LNCAP (cell line): Measurements from ENCODE around the gene USE1.

Source experiments
- TF ChIP-seq, protein P1 (sequence below): fragments of 450-650 bp; IDR thresholded peaks from 2 replicates; pipeline ENCODE4 v1.5.1; 2017; ENCODE audit warnings: mild to moderate bottlenecking

Gene USE1

DNA sequence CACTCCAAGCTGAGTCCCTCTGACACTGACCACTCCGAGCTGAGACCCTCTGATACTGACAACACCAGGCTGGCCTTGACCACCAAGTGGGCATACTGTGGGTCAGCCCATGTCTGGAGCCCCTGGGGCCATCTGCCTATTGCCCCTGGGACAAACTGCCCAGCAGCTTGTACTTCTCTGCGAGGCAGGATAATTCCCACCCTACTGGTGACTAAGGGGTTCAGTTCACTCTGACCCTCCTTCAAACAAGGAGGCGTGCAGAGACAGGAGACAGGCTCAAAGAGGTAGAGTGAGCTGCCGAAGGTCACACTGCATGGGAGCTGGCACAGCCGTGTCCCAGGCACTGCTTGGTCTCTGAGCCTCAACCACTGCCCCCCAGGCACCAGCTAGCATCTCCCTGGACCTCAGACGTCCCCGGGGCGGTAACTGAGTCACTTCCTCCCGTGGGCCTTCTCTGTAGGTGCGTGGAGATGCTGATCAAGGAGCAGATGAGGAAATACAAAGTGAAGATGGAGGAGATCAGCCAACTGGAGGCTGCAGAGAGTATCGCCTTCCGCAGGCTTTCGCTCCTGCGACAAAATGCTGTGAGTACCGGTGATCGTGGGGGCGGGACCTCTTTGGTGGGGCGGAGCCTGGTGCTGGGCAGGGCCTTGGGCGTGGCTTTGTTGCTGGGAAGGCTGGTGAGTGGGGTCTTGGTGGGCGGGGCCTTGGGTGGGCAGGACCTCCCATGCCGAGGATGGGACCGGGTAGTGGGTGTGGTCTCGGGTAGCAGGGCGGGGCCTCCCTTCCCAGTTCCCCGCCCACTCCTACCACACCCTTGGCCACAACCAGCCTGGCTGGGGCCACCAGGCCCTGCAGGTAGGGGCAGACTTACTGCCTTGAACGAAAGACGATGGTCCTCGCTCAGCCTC is 5.8 kb upstream of the USE1 start:
- TF ChIP-seq, protein P1, sequence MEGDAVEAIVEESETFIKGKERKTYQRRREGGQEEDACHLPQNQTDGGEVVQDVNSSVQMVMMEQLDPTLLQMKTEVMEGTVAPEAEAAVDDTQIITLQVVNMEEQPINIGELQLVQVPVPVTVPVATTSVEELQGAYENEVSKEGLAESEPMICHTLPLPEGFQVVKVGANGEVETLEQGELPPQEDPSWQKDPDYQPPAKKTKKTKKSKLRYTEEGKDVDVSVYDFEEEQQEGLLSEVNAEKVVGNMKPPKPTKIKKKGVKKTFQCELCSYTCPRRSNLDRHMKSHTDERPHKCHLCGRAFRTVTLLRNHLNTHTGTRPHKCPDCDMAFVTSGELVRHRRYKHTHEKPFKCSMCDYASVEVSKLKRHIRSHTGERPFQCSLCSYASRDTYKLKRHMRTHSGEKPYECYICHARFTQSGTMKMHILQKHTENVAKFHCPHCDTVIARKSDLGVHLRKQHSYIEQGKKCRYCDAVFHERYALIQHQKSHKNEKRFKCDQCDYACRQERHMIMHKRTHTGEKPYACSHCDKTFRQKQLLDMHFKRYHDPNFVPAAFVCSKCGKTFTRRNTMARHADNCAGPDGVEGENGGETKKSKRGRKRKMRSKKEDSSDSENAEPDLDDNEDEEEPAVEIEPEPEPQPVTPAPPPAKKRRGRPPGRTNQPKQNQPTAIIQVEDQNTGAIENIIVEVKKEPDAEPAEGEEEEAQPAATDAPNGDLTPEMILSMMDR = no peak

DNA sequence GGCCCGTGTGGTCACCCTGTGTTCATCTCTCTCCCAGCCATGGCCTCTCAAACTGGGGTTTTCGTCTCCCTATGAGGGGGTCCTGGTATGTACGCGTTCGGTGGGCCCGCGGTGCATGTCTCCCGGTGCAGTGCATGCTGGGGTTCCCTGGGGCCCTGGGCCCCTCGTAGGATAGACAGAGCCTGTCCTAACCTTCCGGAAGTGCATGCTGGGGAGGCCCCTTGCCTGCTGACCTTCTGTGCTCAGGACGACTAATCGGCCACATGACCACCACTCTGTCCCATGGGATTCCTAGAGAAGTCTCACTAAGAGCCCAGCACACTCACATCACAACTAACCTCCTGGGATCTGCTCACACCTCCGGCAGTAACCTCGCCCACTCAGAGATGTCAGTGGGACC is 4.9 kb upstream of the USE1 start:
- TF ChIP-seq, protein P1 = no peak

DNA sequence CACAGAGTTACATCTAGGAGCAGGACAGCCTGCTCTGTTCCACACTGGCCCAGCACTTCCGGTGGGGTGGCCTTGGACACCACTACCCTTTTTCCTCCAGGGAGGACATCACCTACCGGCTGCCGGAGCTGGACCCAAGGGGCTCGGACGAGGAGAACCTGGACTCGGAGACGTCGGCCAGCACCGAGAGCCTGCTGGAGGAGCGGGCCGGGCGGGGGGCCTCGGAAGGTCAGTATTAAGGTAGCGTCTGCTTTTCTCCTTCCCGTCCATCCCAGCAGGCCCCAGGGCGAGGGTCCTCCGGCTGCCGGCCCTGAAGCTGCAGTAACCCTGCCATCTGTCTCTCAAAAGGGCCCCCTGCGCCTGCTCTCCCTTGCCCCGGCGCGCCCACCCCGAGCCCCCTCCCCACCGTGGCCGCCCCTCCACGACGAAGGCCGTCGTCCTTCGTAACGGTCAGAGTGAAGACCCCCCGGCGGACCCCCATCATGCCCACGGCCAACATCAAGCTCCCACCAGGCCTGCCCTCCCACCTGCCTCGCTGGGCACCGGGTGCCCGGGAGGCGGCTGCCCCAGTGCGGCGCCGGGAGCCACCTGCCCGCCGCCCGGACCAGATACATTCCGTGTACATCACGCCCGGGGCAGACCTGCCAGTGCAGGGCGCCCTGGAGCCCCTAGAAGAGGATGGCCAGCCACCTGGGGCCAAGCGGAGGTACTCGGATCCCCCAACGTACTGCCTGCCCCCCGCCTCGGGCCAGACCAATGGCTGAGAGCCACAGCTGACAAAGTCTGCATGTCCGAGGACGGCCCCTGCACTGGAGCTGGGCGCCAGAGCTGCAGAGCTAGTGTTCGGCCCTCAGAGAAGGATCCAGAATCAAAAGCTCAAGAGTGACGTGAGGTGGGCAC is 3.4 kb upstream of the USE1 start:
- TF ChIP-seq, protein P1 = no peak

DNA sequence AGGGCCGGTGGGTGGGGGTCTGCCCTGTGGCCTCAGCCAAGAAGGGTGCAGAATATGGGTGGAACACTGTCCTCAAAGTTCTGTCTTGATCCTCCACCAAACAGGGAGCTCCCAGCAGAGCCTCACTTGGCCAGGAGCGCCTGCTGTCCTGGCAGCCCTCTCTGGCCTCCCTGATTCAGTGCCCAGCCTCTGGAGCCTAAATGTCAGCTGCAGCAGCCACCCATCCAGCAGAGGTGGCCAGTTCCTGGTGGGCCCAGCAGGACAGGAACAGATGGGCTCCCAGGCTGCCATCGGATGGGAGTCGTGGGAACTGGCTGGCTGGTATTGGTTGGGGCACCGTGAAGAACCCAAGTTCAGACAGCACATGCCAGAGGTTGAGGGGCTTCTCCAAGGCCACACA is 1.8 kb upstream of the USE1 start:
- TF ChIP-seq, protein P1 = no peak

DNA sequence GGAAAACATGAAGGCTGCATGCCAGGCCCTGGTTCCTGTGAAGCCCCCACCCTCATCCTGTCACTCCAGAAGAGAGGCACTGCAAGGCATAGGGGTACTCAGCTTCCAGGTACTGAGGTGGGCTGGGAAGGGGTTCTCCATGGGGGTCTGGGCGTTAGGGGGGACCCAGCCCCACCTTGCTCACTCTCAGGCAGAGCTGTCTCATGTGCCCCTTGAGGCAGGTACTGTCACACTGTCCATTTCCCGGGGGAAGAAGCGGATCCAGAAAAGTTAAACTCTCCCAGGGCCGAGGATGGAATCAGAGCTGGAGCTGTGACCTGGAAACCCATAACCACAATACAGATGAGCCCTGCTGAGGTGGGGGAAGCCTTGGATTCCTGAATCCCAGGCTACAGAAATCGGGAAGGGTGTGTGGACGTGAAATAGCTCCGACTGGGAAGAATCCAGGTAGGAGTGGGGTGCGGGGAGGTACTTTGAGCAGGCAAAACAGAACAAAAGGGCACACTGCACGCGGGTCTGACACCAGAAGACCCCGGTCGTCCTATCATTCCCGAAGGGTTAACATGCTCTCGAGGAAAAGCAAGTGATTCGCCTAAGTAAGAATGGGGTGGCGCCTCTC is 540 bp upstream of the USE1 start:
- TF ChIP-seq, protein P1 = no peak

DNA sequence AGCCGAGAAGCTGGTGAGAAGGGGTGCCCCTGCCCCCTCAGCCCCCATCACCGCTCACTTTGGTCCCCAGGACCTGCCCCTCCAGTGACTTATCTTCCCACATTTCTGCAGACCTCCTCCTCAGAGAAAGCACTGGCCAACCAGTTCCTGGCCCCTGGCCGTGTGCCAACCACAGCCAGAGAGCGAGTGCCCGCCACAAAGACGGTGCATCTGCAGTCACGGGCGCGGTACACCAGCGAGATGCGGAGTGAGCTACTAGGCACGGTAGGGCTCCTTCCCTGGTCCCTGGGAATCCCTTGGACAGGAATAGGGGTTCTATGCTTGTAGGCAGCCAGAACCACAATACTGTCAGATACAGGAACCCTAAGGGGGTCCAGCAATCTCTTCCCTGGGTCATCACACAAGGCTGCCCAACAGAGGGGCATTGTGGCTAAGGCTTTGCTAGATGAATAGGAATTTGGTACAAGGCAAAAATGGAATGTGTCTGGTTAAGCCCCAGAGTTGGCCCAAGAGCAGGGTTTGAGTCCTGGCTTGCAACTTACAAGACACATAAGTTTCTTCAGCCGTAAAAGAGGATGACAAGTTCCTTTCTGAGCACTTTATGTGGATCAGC is 1.0 kb downstream of the USE1 start:
- TF ChIP-seq, protein P1 = no peak

DNA sequence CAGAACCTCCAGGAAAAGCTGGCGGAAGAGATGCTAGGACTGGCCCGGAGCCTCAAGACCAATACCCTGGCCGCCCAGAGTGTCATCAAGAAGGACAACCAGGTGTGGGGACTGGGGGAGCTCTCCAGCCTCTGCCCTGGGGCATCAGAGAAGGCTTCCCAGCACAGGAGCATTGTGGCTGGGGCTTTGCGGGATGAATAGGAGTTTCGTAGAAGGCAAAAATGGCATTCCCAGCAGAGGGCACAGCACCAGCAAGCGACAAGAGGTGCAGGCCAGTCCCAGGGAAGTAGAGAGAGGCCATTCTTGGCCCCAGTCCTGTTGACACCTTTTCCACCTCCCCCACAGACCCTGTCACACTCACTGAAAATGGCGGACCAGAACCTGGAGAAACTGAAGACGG is 4.1 kb downstream of the USE1 start:
- TF ChIP-seq, protein P1 = no peak
